ENCODE measurements around the gene MYCN.
"Not testable (repeated sequence)": the region's sequence is repeated elsewhere in the genome, so short reads cannot be mapped to it uniquely, and the experiment has no call there.

The MYCN gene

GRCh38 chr2:15901095-15901807 lies 39.1 kb upstream of the MYCN start:
- TF ChIP-seq CTCF (IDR thresholded peaks at IDR 0.05; ENCODE audit: low read length, missing control alignments): no peak
- H3K4me3 ChIP-seq (replicated peaks; ENCODE audit: low read depth, low read length): no peak overlapping the region
- DNase-seq (ENCODE audit: low read depth): no peak

DNA sequence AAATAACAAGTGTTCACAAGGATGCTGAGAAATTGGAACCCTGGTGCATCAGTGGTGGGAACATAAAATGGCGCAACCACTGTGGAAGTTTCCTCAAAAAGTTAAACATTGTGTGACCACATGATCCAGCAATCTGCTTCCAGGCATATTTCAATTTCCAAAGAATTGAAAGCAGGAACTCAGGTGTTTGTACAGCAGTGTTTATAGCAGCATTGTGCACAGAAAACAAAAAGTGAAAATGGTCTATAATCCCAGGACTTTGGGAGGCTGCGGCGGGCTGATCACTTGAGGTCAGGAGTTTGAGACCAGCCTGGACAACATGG lies 38.6 kb upstream of the MYCN start:
- H3K4me3 ChIP-seq (replicated peaks; ENCODE audit: low read depth, low read length): no peak overlapping the region
- no peak for TF ChIP-seq CTCF (IDR thresholded peaks at IDR 0.05; ENCODE audit: low read length, missing control alignments)
- no peak for DNase-seq (ENCODE audit: low read depth)

DNA sequence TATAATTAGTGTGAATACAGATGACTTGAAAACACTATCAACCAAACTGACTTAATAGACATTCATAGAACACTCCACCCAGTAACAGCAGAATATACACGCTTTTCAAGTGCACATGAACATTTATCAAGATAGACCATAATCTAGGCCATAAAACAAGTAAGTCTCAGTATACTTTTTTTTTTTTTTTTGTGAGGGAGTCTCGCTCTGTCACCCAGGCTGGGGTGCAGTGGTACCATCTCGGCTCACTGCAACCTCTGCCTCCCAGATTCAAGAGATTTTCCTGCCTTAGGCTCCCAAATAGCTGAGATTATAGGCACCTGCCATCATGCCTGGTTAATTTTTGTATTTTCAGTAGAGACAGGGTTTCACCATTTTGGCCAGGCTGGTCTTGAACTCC lies 36.4 kb upstream of the MYCN start:
- not testable (repeated sequence) for H3K4me3 ChIP-seq (replicated peaks; ENCODE audit: low read depth, low read length); DNase-seq (ENCODE audit: low read depth)

GRCh38 chr2:15905267-15905645 lies 35.1 kb upstream of the MYCN start:
- no peak for TF ChIP-seq CTCF (IDR thresholded peaks at IDR 0.05; ENCODE audit: low read length, missing control alignments)

DNA sequence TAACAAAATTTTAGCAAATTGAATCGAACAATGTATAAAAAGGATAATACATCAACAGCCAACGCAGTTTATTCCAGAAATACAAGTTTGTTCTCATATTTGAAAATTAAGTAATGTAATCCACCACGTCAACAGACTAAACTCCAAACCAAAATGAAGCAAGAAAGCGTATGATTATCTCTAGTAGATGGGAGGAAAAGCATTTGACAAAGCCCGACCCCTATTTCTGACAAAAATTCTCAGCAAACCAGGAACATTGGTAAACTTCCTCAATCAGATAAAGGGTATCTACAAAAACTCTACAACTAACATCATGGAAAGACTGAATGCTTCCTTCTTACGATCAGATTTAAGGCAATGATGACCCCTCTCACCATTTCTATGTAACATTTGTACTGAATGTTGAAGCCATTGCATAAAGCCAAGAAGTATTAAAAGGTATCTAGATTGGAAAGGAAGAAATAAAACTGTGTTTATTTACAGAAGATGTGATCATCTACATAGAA lies 34.3 kb upstream of the MYCN start:
- no peak for DNase-seq (ENCODE audit: low read depth)
- TF ChIP-seq CTCF (IDR thresholded peaks at IDR 0.05; ENCODE audit: low read length, missing control alignments): no peak
- no peak overlapping the region for H3K4me3 ChIP-seq (replicated peaks; ENCODE audit: low read depth, low read length)

More at GRCh38 chr2:15905267-15905645, 35.1 kb upstream of the MYCN start:
- no peak overlapping the region for H3K4me3 ChIP-seq (replicated peaks; ENCODE audit: low read depth, low read length)
- no peak for DNase-seq (ENCODE audit: low read depth)

DNA sequence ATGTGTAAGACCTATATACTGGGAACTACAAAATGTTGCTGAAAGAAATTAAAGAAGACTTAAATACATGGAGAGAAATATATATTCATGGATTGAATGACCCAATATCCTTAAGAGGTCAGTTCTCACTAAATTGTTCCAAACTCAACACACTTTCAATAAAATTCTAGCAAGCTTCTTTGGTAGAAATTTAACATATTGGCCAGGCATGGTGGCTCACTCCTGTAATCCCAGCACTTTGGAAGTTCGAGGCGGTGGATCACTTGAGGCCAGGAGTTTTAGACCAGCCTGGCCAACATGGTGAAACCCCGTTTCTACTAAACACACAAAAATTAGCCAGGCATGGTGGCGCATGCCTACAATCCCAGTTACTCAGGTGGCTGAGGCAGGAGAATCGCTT lies 33.6 kb upstream of the MYCN start:
- no peak for TF ChIP-seq CTCF (IDR thresholded peaks at IDR 0.05; ENCODE audit: low read length, missing control alignments)
- H3K4me3 ChIP-seq (replicated peaks; ENCODE audit: low read depth, low read length): no peak overlapping the region

DNA sequence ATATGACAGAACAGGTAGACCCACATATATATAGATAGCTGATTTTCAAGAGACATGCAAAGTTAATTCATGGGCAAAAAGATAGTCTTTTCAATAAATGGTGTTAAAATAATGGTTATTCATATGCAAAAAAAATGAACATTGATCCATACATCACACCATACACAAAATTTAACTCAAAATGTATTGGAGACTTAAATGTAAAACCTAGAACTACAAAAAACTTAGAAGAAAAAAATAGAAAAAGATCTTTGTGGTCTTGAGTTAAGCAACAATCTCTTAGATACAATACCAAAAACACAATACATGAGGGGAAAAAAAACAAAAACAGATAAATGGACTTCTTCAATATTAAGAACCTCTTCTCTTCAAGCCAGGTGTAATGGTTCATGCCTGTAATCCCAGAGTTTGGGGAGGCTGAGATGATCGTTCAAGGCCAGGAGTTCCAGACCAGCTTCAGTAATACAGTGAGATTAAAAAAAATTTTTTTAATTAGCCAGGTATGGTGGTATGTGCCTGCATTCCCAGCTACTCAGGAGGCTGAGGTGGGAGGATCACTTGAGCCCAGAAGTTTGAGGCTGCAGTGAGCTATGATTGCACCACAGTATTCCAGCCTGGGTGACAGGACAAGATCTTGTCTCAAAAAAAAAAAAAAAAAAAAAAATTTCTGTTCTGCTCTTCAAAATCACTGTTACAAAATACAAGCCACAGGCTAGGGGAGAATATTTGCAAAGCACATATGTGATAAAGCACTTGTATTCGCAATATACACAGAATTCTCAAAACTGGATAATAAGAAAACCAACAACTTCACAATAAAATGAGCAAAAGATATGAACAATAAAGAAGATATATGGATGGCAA lies 32.7 kb upstream of the MYCN start:
- TF ChIP-seq CTCF (IDR thresholded peaks at IDR 0.05; ENCODE audit: low read length, missing control alignments): no peak
- DNase-seq (ENCODE audit: low read depth): no peak
- no peak overlapping the region for H3K4me3 ChIP-seq (replicated peaks; ENCODE audit: low read depth, low read length)

More for the DNA sequence above, 33.6 kb upstream of the MYCN start:
- no peak for DNase-seq (ENCODE audit: low read depth)
